ENCODE data around the gene NCAM2.

- TF ChIP-seq CTCF (IDR thresholded peaks at IDR 0.05; ENCODE audit: insufficient read depth, low read length) (no peak), POLR2AphosphoS5 (IDR thresholded peaks at IDR 0.05; ENCODE audit: low read depth) (no peak), REST (IDR thresholded peaks at IDR 0.05; ENCODE audit: insufficient replicate concordance, low read depth) (no peak), SPI1 (IDR thresholded peaks at IDR 0.05; ENCODE audit: borderline replicate concordance, low read depth) (no peak)
These were observed 66.1 kb downstream of the NCAM2 start for GRCh38 chr21:21064353-21064752.

Measured in HL-60 (cell line).